GM19455 (cell line): ENCODE measurements around the gene ZNF697.
"Not testable (repeated sequence)": the region's sequence is repeated elsewhere in the genome, so short reads cannot be mapped to it uniquely, and the experiment has no call there.

Experiments
- ATAC-seq: cut with Tn5 transposase; IDR thresholded peaks from one replicate; pipeline ENCODE4 v1.9.1; 2021; ENCODE audit not compliant: unreplicated experiment

ZNF697 gene

GRCh38 chr1:119632103-119632490, 16.0 kb downstream of the ZNF697 start:
- no peak for ATAC-seq

- ATAC-seq = no peak
Measured at GRCh38 chr1:119631433-119632102, 16.5 kb downstream of the ZNF697 start.

- no peak for ATAC-seq
Measured at GRCh38 chr1:119631086-119631432, 17.0 kb downstream of the ZNF697 start.

GRCh38 chr1:119626841-119627240, 21.2 kb downstream of the ZNF697 start:
- ATAC-seq = no peak

- ATAC-seq = no peak
Measured at GRCh38 chr1:119626011-119626545, 22.0 kb downstream of the ZNF697 start.

- ATAC-seq = no peak
Measured at GRCh38 chr1:119623678-119624077, 24.4 kb downstream of the ZNF697 start.

- ATAC-seq = no peak
Measured at GRCh38 chr1:119623193-119623515, 24.9 kb downstream of the ZNF697 start.

- ATAC-seq = no peak
Measured at GRCh38 chr1:119622311-119623192, 25.5 kb downstream of the ZNF697 start.

GRCh38 chr1:119621705-119622104, 26.4 kb downstream of the ZNF697 start:
- no peak for ATAC-seq

- ATAC-seq = no peak
Measured at GRCh38 chr1:119617751-119618691, 30.0 kb downstream of the ZNF697 start.

- not testable (repeated sequence) for ATAC-seq
Measured at GRCh38 chr1:119616748-119617147, 31.3 kb downstream of the ZNF697 start.

- ATAC-seq = not testable (repeated sequence)
Measured at GRCh38 chr1:119615100-119615499, 33.0 kb downstream of the ZNF697 start.

GRCh38 chr1:119613769-119614720, 34.0 kb downstream of the ZNF697 start:
- ATAC-seq = peak; percentile 85

- ATAC-seq = no peak
Measured at GRCh38 chr1:119611701-119612113, 36.4 kb downstream of the ZNF697 start.

GRCh38 chr1:119608816-119609215, 39.2 kb downstream of the ZNF697 start:
- ATAC-seq = not testable (repeated sequence)

- not testable (repeated sequence) for ATAC-seq
Measured at GRCh38 chr1:119607087-119607807, 40.8 kb downstream of the ZNF697 start.

GRCh38 chr1:119606394-119606793, 41.7 kb downstream of the ZNF697 start:
- no peak for ATAC-seq

GRCh38 chr1:119605686-119606085, 42.4 kb downstream of the ZNF697 start:
- ATAC-seq = no peak

GRCh38 chr1:119605080-119605479, 43.0 kb downstream of the ZNF697 start:
- ATAC-seq = not testable (repeated sequence)
